OCI-LY7 (cell line): ENCODE results near the gene RAPGEF4. TPM values are rescaled to one million over a fixed set of nuclear protein-coding genes. Genes with fewer than 3 reads are reported as not detected.

Experiments used
- BruUV-seq: library from RNA; stranded (reverse); fragments of 400-500 nt; replicated peaks from 2 replicates; lab custom pipeline; 2021; lab: Mats Ljungman, UMichigan
- CTCF ChIA-PET: fragments of 300-600 bp; sonication (Branson Sonifier 250); formaldehyde crosslinking; loops from one replicate; lab custom pipeline; 2022; ENCODE audit warnings: antibody characterized with exemption; ENCODE audit not compliant: unreplicated experiment; lab: Charles Lee
- POLR2A ChIA-PET: fragments of 300-600 bp; sonication (Branson Sonifier 250); formaldehyde crosslinking; loops from one replicate; lab custom pipeline; 2022; ENCODE audit warnings: antibody characterized with exemption; lab: Charles Lee
- DNase-seq: peaks from one replicate; pipeline ENCODE4 v3.0.0-alpha.2; 2015; ENCODE audit warnings: low spot score
- H2AFZ ChIP-seq: fragments of 200-600 bp; sonication (generic), shearing (Covaris generic); 2 replicates; pipeline ENCODE4 v1.6.1; 2014; ENCODE audit warnings: mild to moderate bottlenecking, antibody characterized with exemption, low read length, moderate library complexity
- H3K27ac ChIP-seq: fragments of 200-600 bp; sonication (generic); 2 replicates; pipeline ENCODE4 v1.5.1; 2014; ENCODE audit warnings: mixed run types, low read depth, mild to moderate bottlenecking, moderate library complexity, low read length, inconsistent platforms; ENCODE audit not compliant: poor library complexity, severe bottlenecking
- H3K36me3 ChIP-seq: fragments of 200-600 bp; sonication (generic); 2 replicates; pipeline ENCODE4 v1.6.1; 2014; ENCODE audit warnings: mild to moderate bottlenecking, antibody characterized with exemption, low read length, moderate library complexity, mixed read lengths; ENCODE audit not compliant: insufficient read depth
- H3K4me1 ChIP-seq: fragments of 200-600 bp; sonication (generic); 2 replicates; pipeline ENCODE4 v1.5.1; 2014; ENCODE audit warnings: mild to moderate bottlenecking, low read length; ENCODE audit not compliant: insufficient read depth, poor library complexity, severe bottlenecking
- H3K4me2 ChIP-seq: fragments of 200-600 bp; sonication (generic); 2 replicates; pipeline ENCODE4 v1.6.1; 2014; ENCODE audit warnings: mild to moderate bottlenecking, low read length
- H3K4me3 ChIP-seq: fragments of 200-600 bp; sonication (generic); 2 replicates; pipeline ENCODE4 v1.5.1; 2014; ENCODE audit warnings: mild to moderate bottlenecking, low read depth, low read length; ENCODE audit not compliant: poor library complexity, severe bottlenecking
- H3K79me2 ChIP-seq: fragments of 200-600 bp; sonication (generic); 2 replicates; pipeline ENCODE4 v1.6.1; 2016; ENCODE audit warnings: low read depth, mild to moderate bottlenecking, low read length, moderate library complexity, mixed read lengths; ENCODE audit not compliant: insufficient read depth
- H3K9me2 ChIP-seq: fragments of 200-600 bp; sonication (generic); 2 replicates; pipeline ENCODE4 v1.6.1; 2016; ENCODE audit warnings: mild to moderate bottlenecking, low read length, mixed read lengths; ENCODE audit not compliant: insufficient read depth
- H3K9me3 ChIP-seq: fragments of 200-600 bp; sonication (generic); 2 replicates; pipeline ENCODE4 v1.6.1; 2014; ENCODE audit warnings: mild to moderate bottlenecking, mixed run types, low read length, mixed read lengths
- H4K20me1 ChIP-seq: fragments of 200-600 bp; sonication (generic); 2 replicates; pipeline ENCODE4 v1.6.1; 2014; ENCODE audit warnings: mild to moderate bottlenecking, antibody characterized with exemption, low read length, moderate library complexity, mixed read lengths; ENCODE audit not compliant: insufficient read depth
- EZH2phosphoT487 ChIP-seq: fragments of 200-600 bp; sonication (generic); IDR thresholded peaks from 2 replicates; pipeline ENCODE4 v1.6.1; 2018; ENCODE audit warnings: low read depth, borderline replicate concordance, mild to moderate bottlenecking, mixed run types, antibody characterized with exemption, low read length, moderate library complexity, mixed read lengths
- intact Hi-C: fragments of 100-400 bp; cut with micrococcal nuclease; formaldehyde crosslinking; loops from one replicate; pipeline ENCODE4 v1.10.0; 2022; ENCODE audit not compliant: unreplicated experiment
- total RNA-seq, 2 experiments: library from RNA; depleted of rRNA in 1 of 2; stranded (reverse); fragments of >200 nt in 1 of 2; shearing (Covaris generic) in 1 of 2; gene quantifications; 2 replicates each; pipeline ENCODE4 v1.2.3, GENCODE V29; 2014 to 2022
- TF ChIP-seq, protein P1 (sequence below): fragments of 200-600 bp; sonication (generic); conservative IDR thresholded peaks from 2 replicates; pipeline ENCODE4 v1.5.1; 2014; ENCODE audit warnings: mild to moderate bottlenecking, antibody characterized with exemption, low read length, moderate library complexity, mixed read lengths

Gene RAPGEF4
- total RNA-seq, 2 experiments from 2014 or later = 0.22 to 0.55 TPM

DNA sequence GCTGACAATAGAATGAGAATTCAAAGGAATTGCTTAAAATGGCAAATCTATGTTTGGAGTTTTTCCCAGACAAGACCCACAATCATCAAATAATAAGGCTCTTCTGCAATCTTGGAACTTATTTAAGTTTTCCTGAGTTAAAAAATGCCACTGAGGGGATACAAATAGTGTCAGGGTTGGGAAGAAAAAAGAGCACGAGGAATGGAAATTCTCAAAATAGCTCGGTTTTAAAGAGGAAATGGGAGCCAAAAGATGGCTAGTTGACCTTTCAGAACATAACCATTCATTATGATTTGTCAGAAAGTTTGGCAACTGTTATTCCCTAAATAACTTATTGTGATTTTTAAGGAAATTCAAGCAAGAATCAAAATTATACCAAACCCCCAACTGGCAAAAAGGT, 127.7 kb downstream of the RAPGEF4 start:
- ChIA-PET CTCF (no interaction called here), POLR2A (no interaction called here)
- no peak overlapping the region for H2AFZ ChIP-seq
- H4K20me1 ChIP-seq = no peaks in the 10 kb centered on the region
- H3K4me1 ChIP-seq = no peaks in the 10 kb centered on the region
- H3K27ac ChIP-seq = no peak overlapping the region
- DNase-seq = no peak
- no peak overlapping the region for H3K4me2 ChIP-seq
- no peaks in the 10 kb centered on the region for H3K9me3 ChIP-seq
- no peaks in the 10 kb centered on the region for H3K9me2 ChIP-seq
- intact Hi-C loops = no loop called here
- no peaks in the 10 kb centered on the region for H3K36me3 ChIP-seq
- BruUV-seq = no TSS peak
- H3K79me2 ChIP-seq = no peaks in the 10 kb centered on the region
- TF ChIP-seq, protein P1, sequence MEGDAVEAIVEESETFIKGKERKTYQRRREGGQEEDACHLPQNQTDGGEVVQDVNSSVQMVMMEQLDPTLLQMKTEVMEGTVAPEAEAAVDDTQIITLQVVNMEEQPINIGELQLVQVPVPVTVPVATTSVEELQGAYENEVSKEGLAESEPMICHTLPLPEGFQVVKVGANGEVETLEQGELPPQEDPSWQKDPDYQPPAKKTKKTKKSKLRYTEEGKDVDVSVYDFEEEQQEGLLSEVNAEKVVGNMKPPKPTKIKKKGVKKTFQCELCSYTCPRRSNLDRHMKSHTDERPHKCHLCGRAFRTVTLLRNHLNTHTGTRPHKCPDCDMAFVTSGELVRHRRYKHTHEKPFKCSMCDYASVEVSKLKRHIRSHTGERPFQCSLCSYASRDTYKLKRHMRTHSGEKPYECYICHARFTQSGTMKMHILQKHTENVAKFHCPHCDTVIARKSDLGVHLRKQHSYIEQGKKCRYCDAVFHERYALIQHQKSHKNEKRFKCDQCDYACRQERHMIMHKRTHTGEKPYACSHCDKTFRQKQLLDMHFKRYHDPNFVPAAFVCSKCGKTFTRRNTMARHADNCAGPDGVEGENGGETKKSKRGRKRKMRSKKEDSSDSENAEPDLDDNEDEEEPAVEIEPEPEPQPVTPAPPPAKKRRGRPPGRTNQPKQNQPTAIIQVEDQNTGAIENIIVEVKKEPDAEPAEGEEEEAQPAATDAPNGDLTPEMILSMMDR = no peak
- no peak for TF ChIP-seq EZH2phosphoT487
- no peak overlapping the region for H3K4me3 ChIP-seq

DNA sequence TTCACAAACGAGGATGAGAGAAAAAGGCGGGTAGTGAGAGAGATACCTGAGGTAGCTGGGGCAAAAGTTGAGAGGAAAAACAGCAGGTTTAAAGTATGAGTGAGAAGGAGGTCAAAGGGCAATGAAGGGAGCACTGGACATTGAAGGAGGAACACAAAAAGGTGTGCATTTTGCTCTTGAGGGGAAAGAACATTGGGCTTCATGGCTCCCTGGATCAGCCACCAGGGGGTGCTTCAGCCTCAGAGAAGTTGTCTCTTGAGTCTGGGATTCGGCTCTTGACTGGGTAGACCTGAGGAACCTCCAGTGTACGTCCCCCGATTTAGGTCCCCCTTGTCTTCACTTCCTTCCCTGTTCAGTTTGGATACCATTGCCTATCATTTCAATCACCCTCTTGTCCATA, 128.5 kb downstream of the RAPGEF4 start:
- Histone ChIP-seq H3K4me2 (no peak overlapping the region), H3K9me3 (no peaks in the 10 kb centered on the region), H3K4me3 (no peak overlapping the region), H3K27ac (no peak overlapping the region), H3K4me1 (no peaks in the 10 kb centered on the region), H3K36me3 (no peaks in the 10 kb centered on the region), H3K79me2 (no peaks in the 10 kb centered on the region), H4K20me1 (no peaks in the 10 kb centered on the region), H3K9me2 (no peaks in the 10 kb centered on the region), H2AFZ (no peak overlapping the region)
- TF ChIP-seq, protein P1 = peak; percentile 67
- no peak for TF ChIP-seq EZH2phosphoT487
- peak; percentile 16 for DNase-seq
- BruUV-seq = no TSS peak
- intact Hi-C loops = loop anchor here (1.0 kb wide), 1 partner anchor 68 kb away; no protein-coding TSS in a partner anchor
- ChIA-PET POLR2A (no interaction called here), CTCF (no interaction called here)

DNA sequence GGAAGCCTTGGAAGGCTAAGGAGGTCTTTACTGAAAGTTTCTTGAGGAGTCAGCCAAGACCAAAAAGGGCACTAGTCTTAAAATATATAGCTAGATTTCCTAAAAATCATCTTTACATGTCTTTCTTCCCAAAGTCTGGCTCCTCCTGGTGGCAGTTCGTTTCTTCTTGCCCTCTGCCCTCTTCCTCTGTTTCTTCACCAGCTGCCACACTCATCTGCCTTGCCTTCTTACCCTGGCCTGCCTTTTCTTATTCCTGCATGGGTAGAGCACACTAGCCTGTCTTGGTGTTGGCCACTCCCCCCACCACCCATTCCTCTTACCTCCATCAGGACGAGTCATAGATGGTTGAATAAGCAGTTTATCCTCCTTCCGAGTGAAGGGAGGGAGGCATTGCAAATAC, 129.8 kb downstream of the RAPGEF4 start:
- H3K9me2 ChIP-seq = no peaks in the 10 kb centered on the region
- DNase-seq = no peak
- CTCF ChIA-PET = no interaction called here
- H3K4me2 ChIP-seq = no peak overlapping the region
- H3K36me3 ChIP-seq = no peaks in the 10 kb centered on the region
- TF ChIP-seq EZH2phosphoT487 = no peak
- TF ChIP-seq, protein P1 = 0 out of 2 replicates have a peak, but pooled peaks have one; percentile 9
- H2AFZ ChIP-seq = no peak overlapping the region
- POLR2A ChIA-PET = no interaction called here
- intact Hi-C loops = no loop called here
- H4K20me1 ChIP-seq = no peaks in the 10 kb centered on the region
- H3K4me3 ChIP-seq = no peak overlapping the region
- BruUV-seq = no TSS peak
- H3K79me2 ChIP-seq = no peaks in the 10 kb centered on the region
- H3K9me3 ChIP-seq = no peaks in the 10 kb centered on the region
- no peak overlapping the region for H3K27ac ChIP-seq
- H3K4me1 ChIP-seq = no peaks in the 10 kb centered on the region
